Measurements from ENCODE around the gene PWWP2B.

DNA sequence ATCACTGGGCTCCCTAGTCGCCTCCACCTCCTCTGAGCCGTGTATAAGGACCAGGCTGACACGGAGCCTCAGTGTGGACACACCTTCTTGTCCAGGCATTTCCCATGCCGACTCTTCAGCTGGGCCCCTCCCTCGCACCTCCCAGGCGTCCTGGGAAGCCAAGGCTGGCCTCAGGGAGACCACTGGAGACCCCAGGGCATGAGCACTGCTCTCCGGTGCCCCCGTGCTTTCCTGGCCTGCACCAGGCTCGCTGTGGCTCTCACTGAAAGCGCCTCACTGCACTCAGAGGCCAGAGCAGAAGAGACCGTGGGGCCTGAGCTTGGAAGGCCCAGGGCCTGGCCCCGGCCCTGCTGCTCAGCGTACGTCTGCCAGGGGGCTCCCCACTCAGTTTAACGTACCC is 33.6 kb upstream of the PWWP2B start:
- TF ChIP-seq EZH2 (IDR thresholded peaks at IDR 0.05; ENCODE audit: low read depth, unreplicated experiment): no peak
- TF ChIP-seq POLR2AphosphoS5 (IDR thresholded peaks at IDR 0.05; ENCODE audit: low read depth): no peak
- TF ChIP-seq, protein P1, sequence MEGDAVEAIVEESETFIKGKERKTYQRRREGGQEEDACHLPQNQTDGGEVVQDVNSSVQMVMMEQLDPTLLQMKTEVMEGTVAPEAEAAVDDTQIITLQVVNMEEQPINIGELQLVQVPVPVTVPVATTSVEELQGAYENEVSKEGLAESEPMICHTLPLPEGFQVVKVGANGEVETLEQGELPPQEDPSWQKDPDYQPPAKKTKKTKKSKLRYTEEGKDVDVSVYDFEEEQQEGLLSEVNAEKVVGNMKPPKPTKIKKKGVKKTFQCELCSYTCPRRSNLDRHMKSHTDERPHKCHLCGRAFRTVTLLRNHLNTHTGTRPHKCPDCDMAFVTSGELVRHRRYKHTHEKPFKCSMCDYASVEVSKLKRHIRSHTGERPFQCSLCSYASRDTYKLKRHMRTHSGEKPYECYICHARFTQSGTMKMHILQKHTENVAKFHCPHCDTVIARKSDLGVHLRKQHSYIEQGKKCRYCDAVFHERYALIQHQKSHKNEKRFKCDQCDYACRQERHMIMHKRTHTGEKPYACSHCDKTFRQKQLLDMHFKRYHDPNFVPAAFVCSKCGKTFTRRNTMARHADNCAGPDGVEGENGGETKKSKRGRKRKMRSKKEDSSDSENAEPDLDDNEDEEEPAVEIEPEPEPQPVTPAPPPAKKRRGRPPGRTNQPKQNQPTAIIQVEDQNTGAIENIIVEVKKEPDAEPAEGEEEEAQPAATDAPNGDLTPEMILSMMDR (conservative IDR thresholded peaks at IDR 0.05; ENCODE audit: low read depth in 2 of 2): peak in 1 of 2 experiments; percentile 42; a peak in 2 of 4 replicates
- TF ChIP-seq, protein P2, sequence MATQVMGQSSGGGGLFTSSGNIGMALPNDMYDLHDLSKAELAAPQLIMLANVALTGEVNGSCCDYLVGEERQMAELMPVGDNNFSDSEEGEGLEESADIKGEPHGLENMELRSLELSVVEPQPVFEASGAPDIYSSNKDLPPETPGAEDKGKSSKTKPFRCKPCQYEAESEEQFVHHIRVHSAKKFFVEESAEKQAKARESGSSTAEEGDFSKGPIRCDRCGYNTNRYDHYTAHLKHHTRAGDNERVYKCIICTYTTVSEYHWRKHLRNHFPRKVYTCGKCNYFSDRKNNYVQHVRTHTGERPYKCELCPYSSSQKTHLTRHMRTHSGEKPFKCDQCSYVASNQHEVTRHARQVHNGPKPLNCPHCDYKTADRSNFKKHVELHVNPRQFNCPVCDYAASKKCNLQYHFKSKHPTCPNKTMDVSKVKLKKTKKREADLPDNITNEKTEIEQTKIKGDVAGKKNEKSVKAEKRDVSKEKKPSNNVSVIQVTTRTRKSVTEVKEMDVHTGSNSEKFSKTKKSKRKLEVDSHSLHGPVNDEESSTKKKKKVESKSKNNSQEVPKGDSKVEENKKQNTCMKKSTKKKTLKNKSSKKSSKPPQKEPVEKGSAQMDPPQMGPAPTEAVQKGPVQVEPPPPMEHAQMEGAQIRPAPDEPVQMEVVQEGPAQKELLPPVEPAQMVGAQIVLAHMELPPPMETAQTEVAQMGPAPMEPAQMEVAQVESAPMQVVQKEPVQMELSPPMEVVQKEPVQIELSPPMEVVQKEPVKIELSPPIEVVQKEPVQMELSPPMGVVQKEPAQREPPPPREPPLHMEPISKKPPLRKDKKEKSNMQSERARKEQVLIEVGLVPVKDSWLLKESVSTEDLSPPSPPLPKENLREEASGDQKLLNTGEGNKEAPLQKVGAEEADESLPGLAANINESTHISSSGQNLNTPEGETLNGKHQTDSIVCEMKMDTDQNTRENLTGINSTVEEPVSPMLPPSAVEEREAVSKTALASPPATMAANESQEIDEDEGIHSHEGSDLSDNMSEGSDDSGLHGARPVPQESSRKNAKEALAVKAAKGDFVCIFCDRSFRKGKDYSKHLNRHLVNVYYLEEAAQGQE (IDR thresholded peaks at IDR 0.05; ENCODE audit: unreplicated experiment): no peak
